Endothelial cell (in vitro differentiated cells): ENCODE results near the gene FCRL5. TPM values are rescaled to one million over a fixed set of nuclear protein-coding genes. Genes with fewer than 3 reads are reported as not detected.

Experiments used
- DNase-seq: peaks from one replicate; pipeline ENCODE4 v3.0.0; 2021; ENCODE audit warnings: low spot score
- H3K27ac Mint-ChIP-seq: one replicate; pipeline ENCODE4 v1.8.0; 2021; ENCODE audit warnings: mixed read lengths, inconsistent platforms; ENCODE audit not compliant: unreplicated experiment
- H3K27me3 Mint-ChIP-seq: one replicate; pipeline ENCODE4 v1.8.0; 2021; ENCODE audit warnings: mild to moderate bottlenecking, moderate library complexity, mixed read lengths, inconsistent platforms; ENCODE audit not compliant: unreplicated experiment
- H3K36me3 Mint-ChIP-seq: one replicate; pipeline ENCODE4 v1.8.0; 2021; ENCODE audit warnings: mild to moderate bottlenecking, low read depth, mixed read lengths, inconsistent platforms; ENCODE audit not compliant: unreplicated experiment
- H3K4me1 Mint-ChIP-seq: one replicate; pipeline ENCODE4 v1.8.0; 2021; ENCODE audit warnings: mild to moderate bottlenecking, mixed read lengths, inconsistent platforms; ENCODE audit not compliant: unreplicated experiment
- H3K4me3 Mint-ChIP-seq: one replicate; pipeline ENCODE4 v1.8.0; 2021; ENCODE audit warnings: mild to moderate bottlenecking, mixed read lengths, inconsistent platforms; ENCODE audit not compliant: unreplicated experiment
- H3K9me3 Mint-ChIP-seq: one replicate; pipeline ENCODE4 v1.8.0; 2021; ENCODE audit warnings: mixed read lengths, inconsistent platforms; ENCODE audit not compliant: unreplicated experiment
- long read RNA-seq: library from polyadenylated mRNA; unstranded; transcript quantifications from one replicate; pipeline ENCODE4 v2.0.0, GENCODE V29; 2020; ENCODE audit not compliant: unreplicated experiment
- total RNA-seq: library from RNA; stranded (reverse); fragmentation: NEBNext Ultra II Directional; extraction: Animal tissue kit (Norgen Biotek cat#: 25700); gene quantifications from one replicate; pipeline ENCODE4 v1.2.1, GENCODE V29; 2021; ENCODE audit not compliant: unreplicated experiment
- TF ChIP-seq, protein P1 (sequence below): fragments of 200-600 bp; sonication (generic); IDR thresholded peaks from one replicate; pipeline ENCODE4 v1.5.0; 2021; ENCODE audit warnings: antibody characterized with exemption; ENCODE audit not compliant: unreplicated experiment

Gene FCRL5
- not detected for total RNA-seq
- long read RNA-seq, result 0 reads

DNA sequence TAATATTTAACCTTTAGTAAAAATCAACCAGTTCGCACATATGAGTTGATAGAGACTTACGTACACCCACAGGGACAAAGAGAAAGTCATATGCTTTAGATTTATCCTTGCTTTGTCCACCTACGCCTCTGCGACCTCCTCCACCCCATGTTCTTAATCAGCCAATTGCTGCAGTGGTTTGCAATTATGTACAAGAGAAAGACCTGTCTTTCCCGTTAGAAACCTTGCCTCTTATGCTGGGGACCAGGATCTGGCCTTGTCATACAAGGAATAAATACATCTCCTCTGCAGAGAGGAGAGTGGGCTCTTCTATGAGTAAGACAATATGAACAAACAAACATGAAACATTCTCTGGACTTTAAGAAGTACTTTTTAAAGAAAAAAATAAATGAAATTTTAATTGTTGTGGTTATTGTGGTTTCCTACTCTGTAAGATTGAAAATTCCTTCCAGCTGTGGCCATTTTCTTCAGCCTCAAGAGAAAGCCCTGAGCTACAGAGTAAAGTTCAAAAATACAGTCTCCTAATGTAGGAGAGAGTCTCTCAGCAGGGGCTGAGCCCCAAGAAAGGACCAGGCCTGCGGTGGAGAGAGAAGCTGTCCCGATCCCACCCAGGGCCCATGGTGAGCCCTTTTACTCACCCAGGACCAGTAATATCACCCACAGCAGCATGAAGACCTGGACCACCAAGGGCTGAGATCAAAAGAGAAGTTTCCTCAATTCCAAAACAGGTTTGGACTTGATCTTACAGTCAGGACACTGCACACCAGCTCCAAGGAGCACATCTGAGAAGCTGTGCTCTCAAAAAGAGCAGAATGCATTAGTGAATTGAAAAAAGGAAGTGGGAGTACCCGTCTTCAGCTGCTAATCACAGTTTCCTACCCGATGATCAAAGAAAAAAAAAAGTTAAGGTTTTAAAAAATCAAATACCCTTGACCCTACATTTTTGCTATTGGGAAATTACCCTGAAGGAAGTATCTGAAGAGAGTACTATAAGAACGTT lies at the start of gene FCRL5:
Gene FCRL5, minus strand, starts transcription at position 822 of the 1,000 bp plus-strand sequence. Its CDS starts 153 bp downstream, at position 669.
- no peaks in the 10 kb centered on the region for H3K36me3 Mint-ChIP-seq
- no peak for DNase-seq
- H3K9me3 Mint-ChIP-seq, result no peaks in the 10 kb centered on the region
- no peaks in the 10 kb centered on the region for H3K4me1 Mint-ChIP-seq
- no peak within 1 kb of the TSS for H3K27ac Mint-ChIP-seq
- no peaks in the 10 kb centered on the region for H3K27me3 Mint-ChIP-seq
- H3K4me3 Mint-ChIP-seq, result no peak within 1 kb of the TSS
- TF ChIP-seq, protein P1, sequence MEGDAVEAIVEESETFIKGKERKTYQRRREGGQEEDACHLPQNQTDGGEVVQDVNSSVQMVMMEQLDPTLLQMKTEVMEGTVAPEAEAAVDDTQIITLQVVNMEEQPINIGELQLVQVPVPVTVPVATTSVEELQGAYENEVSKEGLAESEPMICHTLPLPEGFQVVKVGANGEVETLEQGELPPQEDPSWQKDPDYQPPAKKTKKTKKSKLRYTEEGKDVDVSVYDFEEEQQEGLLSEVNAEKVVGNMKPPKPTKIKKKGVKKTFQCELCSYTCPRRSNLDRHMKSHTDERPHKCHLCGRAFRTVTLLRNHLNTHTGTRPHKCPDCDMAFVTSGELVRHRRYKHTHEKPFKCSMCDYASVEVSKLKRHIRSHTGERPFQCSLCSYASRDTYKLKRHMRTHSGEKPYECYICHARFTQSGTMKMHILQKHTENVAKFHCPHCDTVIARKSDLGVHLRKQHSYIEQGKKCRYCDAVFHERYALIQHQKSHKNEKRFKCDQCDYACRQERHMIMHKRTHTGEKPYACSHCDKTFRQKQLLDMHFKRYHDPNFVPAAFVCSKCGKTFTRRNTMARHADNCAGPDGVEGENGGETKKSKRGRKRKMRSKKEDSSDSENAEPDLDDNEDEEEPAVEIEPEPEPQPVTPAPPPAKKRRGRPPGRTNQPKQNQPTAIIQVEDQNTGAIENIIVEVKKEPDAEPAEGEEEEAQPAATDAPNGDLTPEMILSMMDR, result no peak

DNA sequence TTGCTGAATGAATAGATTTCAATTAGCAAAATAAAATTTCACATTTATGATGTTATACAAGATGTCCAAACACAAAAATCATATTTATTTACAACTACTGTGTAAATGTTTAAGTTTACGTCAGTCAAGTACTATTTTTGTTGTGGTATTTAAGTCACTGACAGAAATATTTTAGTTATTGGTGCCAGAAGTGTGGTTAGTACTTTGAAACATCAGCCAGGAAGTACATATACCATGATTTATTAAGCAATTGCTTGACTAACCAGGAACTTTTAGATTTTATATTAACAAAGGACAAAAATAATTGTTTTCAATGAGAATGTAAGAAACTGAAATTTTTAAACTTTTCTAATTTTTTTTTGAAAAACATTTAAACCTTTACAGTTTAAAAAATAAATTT lies 47.9 kb upstream of the FCRL5 start:
- DNase-seq, result no peak
- H3K27me3 Mint-ChIP-seq, result no peaks in the 10 kb centered on the region
- H3K4me1 Mint-ChIP-seq, result peaks cover 7% of the 10 kb centered on the region
- H3K4me3 Mint-ChIP-seq, result no peak overlapping the region
- TF ChIP-seq, protein P1, result no peak
- no peaks in the 10 kb centered on the region for H3K9me3 Mint-ChIP-seq
- no peaks in the 10 kb centered on the region for H3K36me3 Mint-ChIP-seq
- no peak overlapping the region for H3K27ac Mint-ChIP-seq

DNA sequence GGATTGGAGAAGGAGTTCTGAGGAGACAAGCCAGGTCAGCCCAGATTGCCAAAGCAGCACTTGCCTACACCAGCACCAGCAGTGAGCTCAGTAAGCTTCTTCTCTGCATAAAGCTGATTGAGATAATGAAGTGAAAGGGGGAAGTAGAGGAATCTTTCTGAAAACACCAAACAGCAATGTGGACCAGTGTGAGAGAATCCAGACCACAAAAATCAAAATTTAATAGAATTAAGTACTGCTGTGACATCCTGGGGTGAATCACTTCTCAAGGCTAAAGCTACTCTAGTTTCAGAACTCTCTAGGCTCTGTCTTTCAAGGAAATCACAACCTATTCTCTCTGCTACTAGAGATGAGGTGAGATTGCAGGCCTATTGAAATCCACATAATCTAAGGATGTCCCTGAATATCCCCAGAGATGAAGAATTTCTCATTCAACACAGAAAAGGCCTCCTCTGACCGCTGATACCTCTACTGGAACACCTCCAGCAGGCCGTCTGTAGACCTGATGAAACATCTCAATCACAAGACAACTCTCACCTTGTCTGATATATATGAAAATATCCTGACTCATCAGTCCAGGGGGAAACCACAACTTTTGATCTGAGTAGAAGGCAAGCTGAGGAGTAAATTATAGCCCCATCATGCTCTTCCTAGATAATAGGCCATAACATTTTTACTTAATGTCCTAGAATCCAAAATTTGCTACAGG lies 45.8 kb upstream of the FCRL5 start, which contains the start of gene FCRL4:
Gene FCRL4, minus strand, starts transcription at position 127 of the 709 bp plus-strand sequence. CDS start 141 bp downstream, outside the sequence.
- Mint-ChIP-seq H3K4me1 (peaks cover 7% of the 10 kb centered on the region), H3K27ac (no peak within 1 kb of the TSS), H3K9me3 (no peaks in the 10 kb centered on the region), H3K36me3 (no peaks in the 10 kb centered on the region), H3K27me3 (no peaks in the 10 kb centered on the region), H3K4me3 (no peak within 1 kb of the TSS)
- TF ChIP-seq, protein P1, result no peak
- no peak for DNase-seq

DNA sequence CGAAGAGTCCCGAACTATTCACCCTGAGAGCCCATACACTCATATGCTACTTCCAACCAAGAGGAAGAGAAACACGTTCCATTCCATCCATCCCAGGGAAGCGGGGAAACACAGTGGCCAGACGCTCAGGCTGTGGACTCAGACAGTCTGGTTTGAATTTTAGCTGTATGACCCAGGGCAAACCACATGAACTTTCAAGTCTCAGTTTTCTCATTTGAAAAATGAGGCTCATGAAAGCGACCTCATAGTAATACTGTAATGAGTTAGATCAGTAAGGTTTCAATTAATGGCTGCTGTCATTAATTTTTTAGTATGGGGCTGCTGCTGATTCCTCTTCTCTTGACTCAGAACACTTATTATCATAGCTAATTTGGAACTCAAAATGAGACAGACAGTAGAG lies 44.1 kb upstream of the FCRL5 start:
- no peaks in the 10 kb centered on the region for H3K36me3 Mint-ChIP-seq
- H3K9me3 Mint-ChIP-seq, result no peaks in the 10 kb centered on the region
- no peak for DNase-seq
- no peak overlapping the region for H3K4me3 Mint-ChIP-seq
- no peaks in the 10 kb centered on the region for H3K27me3 Mint-ChIP-seq
- TF ChIP-seq, protein P1, result no peak
- no peak overlapping the region for H3K27ac Mint-ChIP-seq
- peaks cover 7% of the 10 kb centered on the region for H3K4me1 Mint-ChIP-seq
